Osteoblast (primary cell): Measurements from ENCODE around the gene PI4KA. TPM values are rescaled to one million over a fixed set of nuclear protein-coding genes. Genes with fewer than 3 reads are reported as not detected.

ENCODE experiments used
- DNase-seq: peaks from one replicate; pipeline ENCODE4 v3.0.0; 2011; ENCODE audit warnings: low spot score, mixed read lengths; ENCODE audit not compliant: insufficient read length; ENCODE audit errors: missing footprints
- H2AFZ ChIP-seq: 2 replicates; pipeline ENCODE4 v1.6.0; 2011; ENCODE audit warnings: mild to moderate bottlenecking, low read length
- H3K27ac ChIP-seq: 2 replicates; pipeline ENCODE4 v1.5.1; 2011; ENCODE audit warnings: mild to moderate bottlenecking, low read depth, low read length, moderate library complexity
- H3K27me3 ChIP-seq: 2 replicates; pipeline ENCODE4 v1.6.0; 2012; ENCODE audit warnings: mild to moderate bottlenecking, control low read depth, inconsistent platforms, low read length, moderate library complexity; ENCODE audit not compliant: insufficient read depth
- H3K36me3 ChIP-seq: 2 replicates; pipeline ENCODE4 v1.5.1; 2011; ENCODE audit warnings: mild to moderate bottlenecking, low read length, control low read depth, moderate library complexity; ENCODE audit not compliant: insufficient read depth
- H3K4me1 ChIP-seq: 2 replicates; pipeline ENCODE4 v1.5.1; 2011; ENCODE audit warnings: mild to moderate bottlenecking, low read length, control low read depth, moderate library complexity; ENCODE audit not compliant: insufficient read depth
- H3K4me2 ChIP-seq: 2 replicates; pipeline ENCODE4 v1.6.0; 2011; ENCODE audit warnings: mild to moderate bottlenecking, low read length; ENCODE audit not compliant: insufficient read depth
- H3K4me3 ChIP-seq: fragments of 200-600 bp; sonication (generic); 3 replicates; pipeline ENCODE4 v1.5.1; 2012; ENCODE audit warnings: mild to moderate bottlenecking, low read length, inconsistent platforms; ENCODE audit not compliant: insufficient read depth
- H3K79me2 ChIP-seq: 2 replicates; pipeline ENCODE4 v1.6.0; 2012; ENCODE audit warnings: mild to moderate bottlenecking, low read length, control low read depth, inconsistent platforms; ENCODE audit not compliant: insufficient read depth
- H3K9me3 ChIP-seq: 2 replicates; pipeline ENCODE4 v1.5.1; 2011; ENCODE audit warnings: low read depth, low read length, control low read depth
- H4K20me1 ChIP-seq: 2 replicates; pipeline ENCODE4 v1.6.0; 2012; ENCODE audit warnings: mild to moderate bottlenecking, low read length, control low read depth; ENCODE audit not compliant: insufficient read depth
- CTCF ChIP-seq: IDR thresholded peaks from 2 replicates; pipeline ENCODE4 v1.5.1; 2011; ENCODE audit warnings: mild to moderate bottlenecking, low read depth, low read length, moderate library complexity; ENCODE audit errors: extremely low read depth
- total RNA-seq: library from RNA; depleted of rRNA; stranded (reverse); fragments of >200 nt; gene quantifications from 2 replicates; pipeline ENCODE4 v1.2.3, GENCODE V29; 2012

Gene PI4KA
- total RNA-seq, 1 donor: 61.9 TPM

GRCh38 chr22:20884454-20884853, 25.8 kb upstream of the PI4KA start:
- Histone ChIP-seq H3K4me2 (no peak overlapping the region), H3K27ac (no peak overlapping the region), H3K4me1 (no peaks in the 10 kb centered on the region), H3K27me3 (no peaks in the 10 kb centered on the region), H3K36me3 (peaks cover 45% of the 10 kb centered on the region), H3K4me3 (no peak overlapping the region), H2AFZ (no peak overlapping the region), H3K9me3 (no peaks in the 10 kb centered on the region), H3K79me2 (no peaks in the 10 kb centered on the region), H4K20me1 (peaks cover 3% of the 10 kb centered on the region)
- TF ChIP-seq CTCF: no peak
- no peak for DNase-seq

- H3K79me2 ChIP-seq: no peaks in the 10 kb centered on the region
- H3K27ac ChIP-seq: no peak overlapping the region
- no peak for TF ChIP-seq CTCF
- DNase-seq: no peak
- H3K36me3 ChIP-seq: peaks cover 29% of the 10 kb centered on the region
- no peaks in the 10 kb centered on the region for H3K4me1 ChIP-seq
- H3K4me2 ChIP-seq: no peak overlapping the region
- no peak overlapping the region for H2AFZ ChIP-seq
- no peak overlapping the region for H3K4me3 ChIP-seq
- H3K9me3 ChIP-seq: no peaks in the 10 kb centered on the region
- H3K27me3 ChIP-seq: no peaks in the 10 kb centered on the region
- H4K20me1 ChIP-seq: peaks cover 3% of the 10 kb centered on the region
Observed at GRCh38 chr22:20882855-20883254, 24.2 kb upstream of the PI4KA start.

DNA sequence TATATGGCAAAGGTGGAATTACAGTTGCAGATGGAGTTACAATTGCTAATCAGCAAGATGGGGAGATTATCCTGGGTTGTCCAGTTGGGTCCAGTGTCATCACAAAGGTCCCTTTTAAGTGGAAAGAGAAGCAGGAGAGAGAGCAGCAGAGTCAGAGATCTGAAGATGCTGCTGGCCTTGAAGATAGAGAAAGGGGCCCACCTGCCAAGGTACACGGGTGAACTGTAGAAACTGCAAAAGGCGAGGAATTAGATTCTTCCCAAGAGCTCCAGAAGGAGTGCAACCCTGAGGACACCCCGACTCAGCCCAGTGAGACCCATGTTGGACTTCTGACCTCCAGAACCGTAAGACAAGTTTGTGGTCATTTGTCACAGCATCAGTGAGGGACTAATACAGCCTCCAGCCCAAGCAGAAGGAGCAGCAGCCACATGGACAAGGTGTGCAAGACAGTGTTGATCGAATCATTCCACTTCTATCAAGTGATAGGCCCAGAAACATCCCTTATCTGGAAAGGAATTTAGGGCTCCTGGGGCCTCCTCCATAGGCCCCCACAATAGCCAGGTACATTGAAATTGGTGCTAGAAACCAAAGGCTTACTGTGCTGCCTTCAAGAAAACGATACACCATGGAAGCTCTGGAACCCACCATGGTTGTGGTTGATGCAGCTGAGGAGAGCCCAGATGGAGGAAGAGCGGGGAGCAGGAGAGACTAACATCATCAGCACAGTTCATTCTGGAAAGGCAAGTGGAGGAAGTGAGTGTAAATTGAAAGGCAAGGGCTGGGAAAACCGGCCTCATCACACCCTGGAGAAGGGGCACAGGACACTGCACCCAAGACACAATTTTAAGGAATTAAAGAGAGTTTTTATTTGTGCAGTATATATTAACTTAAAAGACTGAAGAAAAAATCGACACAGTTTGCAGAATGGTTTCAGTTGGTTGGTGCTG, 23.5 kb upstream of the PI4KA start:
- no peaks in the 10 kb centered on the region for H3K4me1 ChIP-seq
- DNase-seq: no peak
- H3K4me2 ChIP-seq: no peak overlapping the region
- no peak overlapping the region for H3K4me3 ChIP-seq
- no peak for TF ChIP-seq CTCF
- H3K27ac ChIP-seq: no peak overlapping the region
- H3K9me3 ChIP-seq: no peaks in the 10 kb centered on the region
- H3K79me2 ChIP-seq: no peaks in the 10 kb centered on the region
- no peaks in the 10 kb centered on the region for H3K27me3 ChIP-seq
- H2AFZ ChIP-seq: no peak overlapping the region
- peaks cover 3% of the 10 kb centered on the region for H4K20me1 ChIP-seq
- H3K36me3 ChIP-seq: peaks cover 22% of the 10 kb centered on the region

GRCh38 chr22:20881231-20881630, 22.6 kb upstream of the PI4KA start:
- no peak overlapping the region for H3K4me3 ChIP-seq
- H3K36me3 ChIP-seq: peaks cover 21% of the 10 kb centered on the region
- no peak overlapping the region for H3K4me2 ChIP-seq
- DNase-seq: no peak
- peaks cover 3% of the 10 kb centered on the region for H4K20me1 ChIP-seq
- H3K79me2 ChIP-seq: no peaks in the 10 kb centered on the region
- H2AFZ ChIP-seq: no peak overlapping the region
- no peak overlapping the region for H3K27ac ChIP-seq
- H3K27me3 ChIP-seq: no peaks in the 10 kb centered on the region
- no peaks in the 10 kb centered on the region for H3K9me3 ChIP-seq
- no peaks in the 10 kb centered on the region for H3K4me1 ChIP-seq
- TF ChIP-seq CTCF: no peak
